H1 (cell line): ENCODE measurements around the gene PRKAA2. TPM values are rescaled to one million over a fixed set of nuclear protein-coding genes. Genes with fewer than 3 reads are reported as not detected.

Experiments
- CTCF ChIA-PET: fragments of 300-600 bp; sonication (Branson Sonifier 250); formaldehyde crosslinking; loops from one replicate; lab custom pipeline; 2021; ENCODE audit not compliant: partially characterized antibody; lab: Charles Lee
- POLR2A ChIA-PET: fragments of 300-600 bp; sonication (Branson Sonifier 250); formaldehyde crosslinking; loops from one replicate; lab custom pipeline; 2021; ENCODE audit warnings: inconsistent platforms; ENCODE audit not compliant: partially characterized antibody; lab: Charles Lee
- DNase-seq, 2 experiments: peaks; one replicate each; pipeline versions ENCODE4 v3.0.0 to v3.0.0-alpha.2; 2010 to 2022; ENCODE audit warnings: low spot score in 2 of 2, low read depth in 1 of 2, mixed read lengths in 1 of 2
- FAIRE-seq: peaks from 2 replicates; lab custom pipeline; 2011; peaks lifted over from hg19 to GRCh38; lab: Jason Lieb, UNC
- H2AFZ ChIP-seq: 2 replicates; pipeline ENCODE4 v1.8.1; 2012; ENCODE audit warnings: low read length, inconsistent platforms
- H2AK5ac ChIP-seq: 2 replicates; pipeline ENCODE4 v1.6.1; 2013; ENCODE audit warnings: low read depth, low read length
- H2BK120ac ChIP-seq: replicated peaks from 2 replicates; pipeline ENCODE3; 2013; ENCODE audit warnings: low read depth, low read length, inconsistent platforms
- H2BK12ac ChIP-seq: 2 replicates; pipeline ENCODE4 v1.6.1; 2013; ENCODE audit warnings: low read depth, low read length
- H2BK15ac ChIP-seq: 2 replicates; pipeline ENCODE4 v1.6.1; 2013; ENCODE audit warnings: low read length
- H2BK20ac ChIP-seq: 2 replicates; pipeline ENCODE4 v1.6.1; 2013; ENCODE audit warnings: low read length
- H2BK5ac ChIP-seq: 2 replicates; pipeline ENCODE4 v1.6.1; 2013; ENCODE audit warnings: low read depth, low read length
- H3K14ac ChIP-seq: 2 replicates; pipeline ENCODE4 v1.6.1; 2013; ENCODE audit warnings: inconsistent platforms; ENCODE audit not compliant: insufficient read length
- H3K18ac ChIP-seq: 2 replicates; pipeline ENCODE4 v1.6.1; 2013; ENCODE audit warnings: low read length; ENCODE audit errors: extremely low read depth
- H3K23ac ChIP-seq: 2 replicates; pipeline ENCODE4 v1.6.1; 2013; ENCODE audit warnings: inconsistent platforms; ENCODE audit not compliant: insufficient read length
- H3K23me2 ChIP-seq: 2 replicates; pipeline ENCODE4 v1.6.1; 2013; ENCODE audit warnings: low read depth, low read length
- H3K27ac ChIP-seq: 2 replicates; pipeline ENCODE4 v1.6.1; 2011; ENCODE audit warnings: low read depth, low read length, inconsistent platforms
- H3K27me3 ChIP-seq, 4 experiments: replicated peaks in 1 of 4; 1 replicate in 1 of 4; 2 replicates in 3 of 4; pipeline versions ENCODE4 v1.6.1 to v1.8.1; 2011 to 2013; ENCODE audit warnings: low read length in 3 of 4, mild to moderate bottlenecking in 3 of 4, inconsistent platforms in 2 of 4, mixed read lengths in 2 of 4, moderate library complexity in 1 of 4; ENCODE audit not compliant: control insufficient read depth in 3 of 4, insufficient read depth in 3 of 4; ENCODE audit errors: extremely low read depth in 1 of 4
- H3K36me3 ChIP-seq, 4 experiments: 2 replicates each; pipeline versions ENCODE4 v1.6.1 to v1.8.1; 2011 to 2013; ENCODE audit warnings: mild to moderate bottlenecking in 4 of 4, low read length in 3 of 4, moderate library complexity in 2 of 4, control low read depth in 1 of 4, inconsistent platforms in 1 of 4; ENCODE audit not compliant: insufficient read depth in 4 of 4, control insufficient read depth in 2 of 4
- H3K4ac ChIP-seq: replicated peaks from 2 replicates; pipeline ENCODE3; 2013; ENCODE audit warnings: low read length, low read depth, mixed read lengths, inconsistent platforms; ENCODE audit not compliant: insufficient read length
- H3K4me1 ChIP-seq, 4 experiments: replicated peaks in 1 of 4; 1 replicate in 1 of 4; 2 replicates in 3 of 4; pipeline versions ENCODE4 v1.6.1 to v1.8.1; 2011 to 2013; ENCODE audit warnings: low read length in 3 of 4, inconsistent platforms in 2 of 4, mixed read lengths in 1 of 4; ENCODE audit not compliant: insufficient read depth in 4 of 4, control insufficient read depth in 3 of 4
- H3K4me2 ChIP-seq, 2 experiments: 2 replicates each; pipeline versions ENCODE4 v1.6.1 to v1.8.1; 2011 to 2013; ENCODE audit warnings: low read depth in 2 of 2, low read length in 2 of 2, control low read depth in 1 of 2, inconsistent platforms in 1 of 2, mild to moderate bottlenecking in 1 of 2; ENCODE audit not compliant: insufficient read depth in 1 of 2
- H3K4me3 ChIP-seq, 4 experiments: fragments of 200-600, 300-600 bp in 1 of 4; sonication (generic), shearing (Covaris generic), sonication (Bioruptor Twin) in 1 of 4; 2 replicates each; pipeline versions ENCODE4 v1.5.1 to v1.8.1; 2011 to 2016; ENCODE audit warnings: low read length in 4 of 4, low read depth in 3 of 4, control low read depth in 2 of 4, inconsistent platforms in 2 of 4, mild to moderate bottlenecking in 2 of 4, mixed read lengths in 1 of 4, moderate library complexity in 1 of 4; ENCODE audit not compliant: insufficient read depth in 2 of 4; ENCODE audit errors: extremely low read depth in 1 of 4
- H3K56ac ChIP-seq: replicated peaks from 2 replicates; pipeline ENCODE3; 2013; ENCODE audit warnings: low read depth, mild to moderate bottlenecking, mixed read lengths, low read length, inconsistent platforms; ENCODE audit not compliant: insufficient read length
- H3K79me1 ChIP-seq: 2 replicates; pipeline ENCODE4 v1.6.1; 2013; ENCODE audit warnings: low read depth, low read length, control low read depth
- H3K79me2 ChIP-seq, 2 experiments: 2 replicates each; pipeline versions ENCODE4 v1.6.1 to v1.8.1; 2012 to 2013; ENCODE audit warnings: low read length in 2 of 2, mild to moderate bottlenecking in 2 of 2, inconsistent platforms in 1 of 2; ENCODE audit not compliant: insufficient read depth in 2 of 2, control insufficient read depth in 1 of 2
- H3K9ac ChIP-seq, 4 experiments: replicated peaks in 1 of 4; 1 replicate in 1 of 4; 2 replicates in 3 of 4; pipeline versions ENCODE4 v1.6.1 to v1.8.1; 2011 to 2013; ENCODE audit warnings: low read depth in 3 of 4, low read length in 3 of 4, control low read depth in 2 of 4, mild to moderate bottlenecking in 2 of 4, moderate library complexity in 2 of 4, inconsistent platforms in 1 of 4; ENCODE audit errors: extremely low read depth in 1 of 4
- H3K9me3 ChIP-seq, 2 experiments: 2 replicates each; pipeline versions ENCODE4 v1.6.1 to v1.8.1; 2012 to 2013; ENCODE audit warnings: mild to moderate bottlenecking in 2 of 2, moderate library complexity in 2 of 2, control low read depth in 1 of 2, inconsistent platforms in 1 of 2, low read depth in 1 of 2, low read length in 1 of 2, mixed read lengths in 1 of 2; ENCODE audit not compliant: insufficient read depth in 2 of 2
- H4K20me1 ChIP-seq, 2 experiments: replicated peaks in 1 of 2; 2 replicates each; pipeline versions ENCODE3 to v1.8.1; 2011 to 2013; ENCODE audit warnings: inconsistent platforms in 2 of 2, low read length in 2 of 2, mild to moderate bottlenecking in 1 of 2; ENCODE audit not compliant: insufficient read depth in 2 of 2, control insufficient read depth in 1 of 2
- H4K5ac ChIP-seq: 2 replicates; pipeline ENCODE4 v1.6.1; 2013; ENCODE audit warnings: low read length, low read depth, mixed read lengths, inconsistent platforms; ENCODE audit not compliant: insufficient read length
- H4K8ac ChIP-seq: 2 replicates; pipeline ENCODE4 v1.8.0; 2013; ENCODE audit warnings: mild to moderate bottlenecking, moderate library complexity, low read length, inconsistent platforms; ENCODE audit not compliant: insufficient read depth; ENCODE audit errors: extremely low read depth
- H4K91ac ChIP-seq: replicated peaks from 2 replicates; pipeline ENCODE3; 2013; ENCODE audit warnings: low read length, mixed read lengths, inconsistent platforms; ENCODE audit not compliant: insufficient read length
- BACH1 ChIP-seq: IDR thresholded peaks from 2 replicates; pipeline ENCODE4 v1.6.1; 2012; ENCODE audit warnings: low read length, improper control_type of control experiment
- CHD2 ChIP-seq: IDR thresholded peaks from 2 replicates; pipeline ENCODE4 v1.6.1; 2012; ENCODE audit warnings: low read length, improper control_type of control experiment
- JUND ChIP-seq: IDR thresholded peaks from 2 replicates; pipeline ENCODE4 v1.6.1; 2011; ENCODE audit warnings: mild to moderate bottlenecking, improper control_type of control experiment, low read length
- KDM4A ChIP-seq: IDR thresholded peaks from one replicate; pipeline ENCODE4 v1.7.1; 2012; ENCODE audit warnings: low read depth, mild to moderate bottlenecking, moderate library complexity, low read length, inconsistent platforms; ENCODE audit not compliant: severe bottlenecking
- PHF8 ChIP-seq: fragments of 200-600 bp; sonication (generic); conservative IDR thresholded peaks from 2 replicates; pipeline ENCODE4 v1.7.1; 2012; ENCODE audit warnings: low read depth, mild to moderate bottlenecking, inconsistent platforms, low read length, moderate library complexity
- RAD21 ChIP-seq, 2 experiments: IDR thresholded peaks in 1 of 2; conservative IDR thresholded peaks in 1 of 2; 2 replicates each; pipeline ENCODE4 v1.6.1; 2011; ENCODE audit warnings: low read depth in 2 of 2, low read length in 2 of 2, improper control_type of control experiment in 1 of 2, inconsistent platforms in 1 of 2, mild to moderate bottlenecking in 1 of 2, moderate library complexity in 1 of 2
- RXRA ChIP-seq: IDR thresholded peaks from 2 replicates; pipeline ENCODE4 v1.6.1; 2011; ENCODE audit warnings: low read depth, mild to moderate bottlenecking, low read length, moderate library complexity; ENCODE audit not compliant: insufficient read depth
- SAP30 ChIP-seq: fragments of 300-600 bp; sonication (generic); IDR thresholded peaks from 2 replicates; pipeline ENCODE4 v1.7.1; 2012; ENCODE audit warnings: low read length, moderate library complexity, mild to moderate bottlenecking, inconsistent platforms; ENCODE audit not compliant: insufficient read depth, insufficient replicate concordance
- SUZ12 ChIP-seq: fragments of 200-600 bp; sonication (generic); IDR thresholded peaks from 2 replicates; pipeline ENCODE4 v1.6.1; 2012; ENCODE audit warnings: mild to moderate bottlenecking, inconsistent platforms, low read length, moderate library complexity, mixed read lengths
- TAF7 ChIP-seq: optimal IDR thresholded peaks from 2 replicates; pipeline ENCODE3; 2011; ENCODE audit warnings: low read depth, mild to moderate bottlenecking, inconsistent platforms, low read length, moderate library complexity, borderline replicate concordance
- polyA plus RNA-seq, 7 experiments: library from polyadenylated mRNA; depleted of rRNA in 3 of 7; stranded (reverse) in 5 of 7; unstranded in 2 of 7; fragments of >200 nt in 5 of 7; fragments of 200-250 nt in 2 of 7; gene quantifications; 1 replicate in 5 of 7; 2 replicates in 1 of 7; 4 replicates in 1 of 7; pipeline versions ENCODE4 v1.2.1 to v1.2.3, GENCODE V29; 2011 to 2013; ENCODE audit warnings: missing spikeins in 2 of 7, mixed read lengths in 2 of 7
- total RNA-seq: library from RNA; stranded (reverse); fragmentation: NEBNext Ultra II Directional; extraction: Animal tissue kit (Norgen Biotek cat#: 25700); gene quantifications from 2 replicates; pipeline ENCODE4 v1.2.1, GENCODE V29; 2021
- TF ChIP-seq, protein P1 (sequence below), 3 experiments: IDR thresholded peaks; 1 replicate in 2 of 3; 2 replicates in 1 of 3; pipeline versions ENCODE4 v1.5.1 to v1.6.1; 2011; ENCODE audit warnings: low read length in 3 of 3, mild to moderate bottlenecking in 3 of 3, inconsistent platforms in 2 of 3, low read depth in 1 of 3, moderate library complexity in 1 of 3; ENCODE audit not compliant: insufficient read depth in 1 of 3; ENCODE audit errors: control extremely low read depth in 1 of 3

Gene PRKAA2
- total and polyA plus RNA-seq, 2 of the 8 experiments (the other 6 are each of a cell fraction or from before 2014, with no cell fraction given) = 2.6 to 6.4 TPM

DNA sequence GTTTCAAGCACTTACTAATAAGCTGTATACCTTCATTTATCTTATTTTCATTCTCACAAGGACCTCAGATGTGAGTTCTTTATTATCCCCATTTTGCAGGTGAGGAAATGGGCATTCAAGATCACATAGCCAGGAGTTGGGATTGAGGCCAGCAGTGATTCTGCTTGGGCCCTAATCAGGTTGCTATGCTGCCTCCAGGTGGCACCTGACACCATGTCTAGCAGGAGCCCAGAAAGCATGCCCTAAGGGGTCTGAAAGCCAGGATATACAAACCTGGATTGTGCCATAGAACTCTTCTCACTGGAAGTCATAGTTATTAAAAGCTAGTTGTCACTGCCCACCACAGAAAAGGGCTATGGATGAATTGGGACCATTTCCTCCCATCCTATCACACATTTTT, 113.0 kb downstream of the PRKAA2 start:
- no peak overlapping the region for H3K4me3 ChIP-seq
- no peaks in the 10 kb centered on the region for H3K36me3 ChIP-seq
- no peak overlapping the region for H3K56ac ChIP-seq
- TF ChIP-seq TAF7 (no peak), JUND (no peak), KDM4A (no peak), SUZ12 (no peak), RAD21 (IDR thresholded peaks at IDR 0.05 in 1 of 2, conservative IDR thresholded peaks at IDR 0.05 in 1 of 2; ENCODE audit: low read depth in 2 of 2, low read length in 2 of 2) (peak; percentile 81 to 86), SAP30 (no peak), PHF8 (no peak), RXRA (no peak), BACH1 (no peak), CHD2 (no peak)
- TF ChIP-seq, protein P1, sequence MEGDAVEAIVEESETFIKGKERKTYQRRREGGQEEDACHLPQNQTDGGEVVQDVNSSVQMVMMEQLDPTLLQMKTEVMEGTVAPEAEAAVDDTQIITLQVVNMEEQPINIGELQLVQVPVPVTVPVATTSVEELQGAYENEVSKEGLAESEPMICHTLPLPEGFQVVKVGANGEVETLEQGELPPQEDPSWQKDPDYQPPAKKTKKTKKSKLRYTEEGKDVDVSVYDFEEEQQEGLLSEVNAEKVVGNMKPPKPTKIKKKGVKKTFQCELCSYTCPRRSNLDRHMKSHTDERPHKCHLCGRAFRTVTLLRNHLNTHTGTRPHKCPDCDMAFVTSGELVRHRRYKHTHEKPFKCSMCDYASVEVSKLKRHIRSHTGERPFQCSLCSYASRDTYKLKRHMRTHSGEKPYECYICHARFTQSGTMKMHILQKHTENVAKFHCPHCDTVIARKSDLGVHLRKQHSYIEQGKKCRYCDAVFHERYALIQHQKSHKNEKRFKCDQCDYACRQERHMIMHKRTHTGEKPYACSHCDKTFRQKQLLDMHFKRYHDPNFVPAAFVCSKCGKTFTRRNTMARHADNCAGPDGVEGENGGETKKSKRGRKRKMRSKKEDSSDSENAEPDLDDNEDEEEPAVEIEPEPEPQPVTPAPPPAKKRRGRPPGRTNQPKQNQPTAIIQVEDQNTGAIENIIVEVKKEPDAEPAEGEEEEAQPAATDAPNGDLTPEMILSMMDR (IDR thresholded peaks at IDR 0.05; ENCODE audit: control extremely low read depth in 1 of 3, insufficient read depth in 1 of 3, low read depth in 1 of 3, low read length in 3 of 3) = peak; percentile 63 to 78 (median 70)
- H2AFZ ChIP-seq = 0 out of 2 replicates have a peak overlapping the region, but pooled peaks have one; percentile 36
- no peak overlapping the region for H4K5ac ChIP-seq
- no peak overlapping the region for H2BK20ac ChIP-seq
- no peak overlapping the region for H4K91ac ChIP-seq
- no peaks in the 10 kb centered on the region for H3K27me3 ChIP-seq
- no peak overlapping the region for H2BK12ac ChIP-seq
- H3K18ac ChIP-seq = no peak overlapping the region
- no peak for FAIRE-seq
- no peak overlapping the region for H3K27ac ChIP-seq
- H3K4me1 ChIP-seq = no peaks in the 10 kb centered on the region
- no peak overlapping the region for H3K4me2 ChIP-seq
- no peak overlapping the region for H2AK5ac ChIP-seq
- H3K14ac ChIP-seq = no peak overlapping the region
- H3K9me3 ChIP-seq = no peaks in the 10 kb centered on the region
- ChIA-PET POLR2A (no interaction called here), CTCF (interaction anchor here (0.7 to 5.2 kb wide), 17 partner anchors 11 to 738 kb away, joined by 3 to 39 read pairs (median 4); partner anchors contain the start of gene FYB2)
- no peaks in the 10 kb centered on the region for H3K79me1 ChIP-seq
- no peak overlapping the region for H2BK5ac ChIP-seq
- no peak overlapping the region for H3K4ac ChIP-seq
- H2BK120ac ChIP-seq = no peak overlapping the region
- H2BK15ac ChIP-seq = no peak overlapping the region
- no peaks in the 10 kb centered on the region for H3K79me2 ChIP-seq
- peak; percentile 21 to 47 for DNase-seq
- H3K23ac ChIP-seq = no peak overlapping the region
- no peak overlapping the region for H4K8ac ChIP-seq
- no peaks in the 10 kb centered on the region for H3K23me2 ChIP-seq
- H4K20me1 ChIP-seq = no peaks in the 10 kb centered on the region
- H3K9ac ChIP-seq = no peak overlapping the region
